HEK293T (cell line): Measurements from ENCODE around the gene ZNF239.

Source experiments
- CTCF ChIA-PET: fragments of 350-600 bp; formaldehyde crosslinking; extraction: SDS; loops from one replicate; lab custom pipeline; 2021; ENCODE audit warnings: antibody characterized with exemption, inconsistent platforms; lab: Yijun Ruan, JAX
- POLR2A ChIA-PET: fragments of 350-600 bp; formaldehyde crosslinking; extraction: SDS; loops from one replicate; lab custom pipeline; 2020; ENCODE audit warnings: antibody characterized with exemption, inconsistent platforms; lab: Yijun Ruan, JAX
- DNase-seq: peaks from one replicate; pipeline ENCODE4 v3.0.0; 2012; ENCODE audit warnings: mixed read lengths; ENCODE audit errors: extremely low spot score
- ARNT ChIP-seq: fragments of 450-650 bp; IDR thresholded peaks from 2 replicates; pipeline ENCODE4 v1.6.1; 2017; ENCODE audit warnings: mild to moderate bottlenecking
- BHLHE40 ChIP-seq: fragments of 450-650 bp; IDR thresholded peaks from 2 replicates; pipeline ENCODE4 v1.6.1; 2016; ENCODE audit warnings: mild to moderate bottlenecking, moderate library complexity, borderline replicate concordance
- CTBP1 ChIP-seq: fragments of 450-650 bp; IDR thresholded peaks from 2 replicates; pipeline ENCODE4 v1.6.1; 2016; ENCODE audit warnings: borderline replicate concordance
- ELF4 ChIP-seq: fragments of 450-650 bp; IDR thresholded peaks from 2 replicates; pipeline ENCODE4 v1.6.1; 2017; ENCODE audit warnings: antibody characterized with exemption
- FOXA1 ChIP-seq: fragments of 450-650 bp; IDR thresholded peaks from 2 replicates; pipeline ENCODE4 v1.6.1; 2016; ENCODE audit warnings: mild to moderate bottlenecking
- FOXK2 ChIP-seq: fragments of 450-650 bp; IDR thresholded peaks from 2 replicates; pipeline ENCODE4 v1.6.1; 2016; ENCODE audit warnings: mild to moderate bottlenecking
- FOXM1 ChIP-seq: fragments of 450-650 bp; IDR thresholded peaks from 2 replicates; pipeline ENCODE4 v1.6.1; 2017; ENCODE audit warnings: mild to moderate bottlenecking, borderline replicate concordance
- HDGF ChIP-seq: fragments of 450-650 bp; IDR thresholded peaks from 2 replicates; pipeline ENCODE4 v1.6.1; 2017; ENCODE audit warnings: antibody characterized with exemption, borderline replicate concordance
- L3MBTL2 ChIP-seq: fragments of 450-650 bp; conservative IDR thresholded peaks from 2 replicates; pipeline ENCODE4 v1.6.1; 2016; ENCODE audit warnings: mild to moderate bottlenecking
- LEF1 ChIP-seq: fragments of 450-650 bp; IDR thresholded peaks from 2 replicates; pipeline ENCODE4 v1.6.1; 2017; ENCODE audit warnings: mild to moderate bottlenecking, borderline replicate concordance
- NFRKB ChIP-seq: fragments of 450-650 bp; IDR thresholded peaks from 2 replicates; pipeline ENCODE4 v1.6.1; 2016; ENCODE audit warnings: mild to moderate bottlenecking, moderate library complexity
- PKNOX1 ChIP-seq: fragments of 450-650 bp; IDR thresholded peaks from 2 replicates; pipeline ENCODE4 v1.6.1; 2016
- SP1 ChIP-seq: fragments of 450-650 bp; IDR thresholded peaks from 2 replicates; pipeline ENCODE4 v1.6.1; 2017
- SUZ12 ChIP-seq: fragments of 450-650 bp; IDR thresholded peaks from 2 replicates; pipeline ENCODE4 v1.6.1; 2016; ENCODE audit warnings: mild to moderate bottlenecking
- TARDBP ChIP-seq: fragments of 450-650 bp; IDR thresholded peaks from 2 replicates; pipeline ENCODE4 v1.6.1; 2016
- ZNF384 ChIP-seq: fragments of 450-650 bp; IDR thresholded peaks from 2 replicates; pipeline ENCODE4 v1.6.1; 2016

ZNF239 gene

GRCh38 chr10:43584051-43584450, 9.6 kb upstream of the ZNF239 start:
- DNase-seq = no peak
- CTCF ChIA-PET = no interaction called here
- TF ChIP-seq L3MBTL2 (no peak), FOXM1 (no peak)
- POLR2A ChIA-PET = no interaction called here

DNA sequence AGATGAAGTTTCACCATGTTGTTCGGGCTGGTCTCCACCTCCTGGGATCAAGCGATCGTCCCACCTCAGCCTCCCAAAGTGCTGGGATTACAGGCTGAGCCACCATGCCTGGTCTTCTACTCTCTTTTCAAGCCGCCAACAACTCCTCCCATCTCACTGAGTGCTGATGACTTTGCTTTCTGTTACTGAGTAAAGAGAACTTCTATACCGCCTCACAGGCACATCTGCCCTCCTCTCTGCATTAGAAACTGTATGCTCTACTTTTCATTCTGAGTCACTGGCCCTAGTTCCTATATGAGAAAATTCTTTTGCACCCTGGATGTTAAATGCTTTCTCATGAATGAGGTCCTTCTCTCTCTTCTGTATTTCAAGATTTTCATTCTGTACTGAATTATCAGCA, 2.2 kb upstream of the ZNF239 start:
- CTCF ChIA-PET = no interaction called here
- POLR2A ChIA-PET = no interaction called here
- DNase-seq = no peak
- TF ChIP-seq LEF1 (no peak), ELF4 (no peak), BHLHE40 (no peak), NFRKB (no peak), ZNF384 (no peak), SUZ12 (no peak), L3MBTL2 (no peak), FOXK2 (no peak), ARNT (no peak), FOXM1 (no peak)

DNA sequence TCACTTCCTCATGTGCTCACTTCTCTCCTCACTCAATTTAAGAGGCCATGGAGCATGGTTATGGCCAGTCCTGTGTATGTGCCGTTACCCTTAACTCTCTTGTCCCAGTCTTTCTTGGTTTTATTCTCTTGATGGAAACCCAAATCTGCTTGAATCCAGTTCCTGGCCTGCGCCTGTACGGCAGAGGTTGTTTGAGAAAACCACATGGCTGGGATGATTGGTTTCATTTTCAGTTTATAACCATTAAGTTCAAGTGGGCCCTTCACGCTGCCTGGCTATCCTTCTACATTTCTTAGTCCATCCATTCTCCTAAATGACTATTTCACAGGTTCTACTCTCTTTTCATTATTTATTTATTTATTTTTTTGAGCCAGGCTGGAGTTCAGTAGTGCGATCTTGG, 1.6 kb upstream of the ZNF239 start:
- no peak for DNase-seq
- CTCF ChIA-PET = no interaction called here
- no peak for TF ChIP-seq SUZ12
- no peak for TF ChIP-seq FOXM1
- no peak for TF ChIP-seq BHLHE40
- POLR2A ChIA-PET = no interaction called here

DNA sequence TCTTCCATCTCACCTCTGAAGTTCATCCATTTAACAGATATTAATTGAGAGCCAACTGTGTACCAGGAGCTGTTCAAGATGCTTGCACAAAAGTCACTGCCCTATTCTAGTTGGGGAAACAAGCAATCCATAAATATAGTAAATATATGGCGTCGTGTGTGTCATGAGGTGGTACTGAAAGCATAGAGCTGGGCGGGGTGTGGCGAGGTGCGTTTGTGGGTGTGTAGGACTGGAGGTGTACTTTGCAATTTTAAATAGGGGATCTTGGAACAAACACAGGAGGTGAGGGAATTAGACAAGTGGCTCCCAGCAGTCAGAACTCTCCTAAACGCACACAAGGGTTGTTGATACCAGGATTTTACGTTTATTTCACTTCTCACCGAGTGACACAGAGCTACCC, 490 bp upstream of the ZNF239 start:
- ChIA-PET POLR2A (no interaction called here), CTCF (no interaction called here)
- no peak for DNase-seq
- no peak for TF ChIP-seq FOXM1
- TF ChIP-seq SUZ12 = no peak
- TF ChIP-seq ZNF384 = no peak
- TF ChIP-seq CTBP1 = no peak
- no peak for TF ChIP-seq TARDBP
- TF ChIP-seq NFRKB = no peak
- TF ChIP-seq FOXA1 = no peak
- no peak for TF ChIP-seq HDGF
- TF ChIP-seq LEF1 = no peak
- TF ChIP-seq PKNOX1 = no peak
- no peak for TF ChIP-seq ARNT
- no peak for TF ChIP-seq L3MBTL2
- no peak for TF ChIP-seq FOXK2
- no peak for TF ChIP-seq ELF4
- no peak for TF ChIP-seq SP1
- TF ChIP-seq BHLHE40 = no peak

GRCh38 chr10:43573250-43574000, 991 bp downstream of the ZNF239 start:
- POLR2A ChIA-PET = interaction anchor here (1.0 kb wide), 1 partner anchor 19 kb away, joined by 3 read pairs; no protein-coding TSS in a partner anchor
- CTCF ChIA-PET = no interaction called here
- TF ChIP-seq ZNF384 (no peak), SUZ12 (no peak), SP1 (no peak), LEF1 (no peak), FOXM1 (no peak), NFRKB (no peak), BHLHE40 (no peak), PKNOX1 (no peak), HDGF (no peak), L3MBTL2 (no peak; the same call in 1 of the 2 replicates), ELF4 (no peak), FOXK2 (no peak), CTBP1 (no peak), TARDBP (no peak), FOXA1 (no peak), ARNT (no peak)
- DNase-seq = no peak

- no peak for DNase-seq
- POLR2A ChIA-PET = no interaction called here
- TF ChIP-seq TARDBP (no peak), ARNT (no peak), L3MBTL2 (no peak), ELF4 (no peak)
- CTCF ChIA-PET = no interaction called here
These were observed 3.4 kb downstream of the ZNF239 start for GRCh38 chr10:43570971-43571370.

DNA sequence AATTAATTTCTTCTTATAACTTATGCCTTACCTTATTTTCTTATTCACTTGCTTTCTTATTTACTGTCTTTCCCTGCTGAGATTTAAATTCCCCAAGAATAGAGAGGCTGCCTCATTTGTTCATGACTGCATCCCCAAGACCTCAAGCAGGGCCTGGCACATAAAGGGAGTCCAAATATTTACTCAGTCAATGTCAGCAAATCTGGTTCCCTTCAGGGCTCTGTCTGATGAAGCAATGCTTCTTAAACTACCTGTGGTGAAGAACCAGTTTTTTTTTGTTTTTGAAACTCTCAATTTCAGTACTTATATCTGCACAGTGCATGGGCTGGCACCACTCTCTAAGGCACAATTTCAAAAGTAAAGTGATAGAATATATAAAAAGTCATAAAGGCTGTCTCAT, 4.7 kb downstream of the ZNF239 start:
- no peak for DNase-seq
- no peak for TF ChIP-seq ELF4
- no peak for TF ChIP-seq PKNOX1
- TF ChIP-seq FOXK2 = no peak
- no peak for TF ChIP-seq CTBP1
- no peak for TF ChIP-seq ZNF384
- no peak for TF ChIP-seq ARNT
- TF ChIP-seq SUZ12 = no peak
- no peak for TF ChIP-seq BHLHE40
- no peak for TF ChIP-seq NFRKB
- no peak for TF ChIP-seq TARDBP
- TF ChIP-seq FOXA1 = no peak
- TF ChIP-seq HDGF = no peak
- TF ChIP-seq L3MBTL2 = no peak
- no peak for TF ChIP-seq SP1
- TF ChIP-seq LEF1 = no peak
- no peak for TF ChIP-seq FOXM1
- CTCF ChIA-PET = no interaction called here
- POLR2A ChIA-PET = no interaction called here
